Measurements from ENCODE around the gene CFAP52. TPM values are rescaled to one million over a fixed set of nuclear protein-coding genes. Genes with fewer than 3 reads are reported as not detected.

The CFAP52 gene
- total and polyA plus RNA-seq, 2 of the 13 experiments (the other 11 are each of a cell fraction or from before 2014, with no cell fraction given), result not detected

DNA sequence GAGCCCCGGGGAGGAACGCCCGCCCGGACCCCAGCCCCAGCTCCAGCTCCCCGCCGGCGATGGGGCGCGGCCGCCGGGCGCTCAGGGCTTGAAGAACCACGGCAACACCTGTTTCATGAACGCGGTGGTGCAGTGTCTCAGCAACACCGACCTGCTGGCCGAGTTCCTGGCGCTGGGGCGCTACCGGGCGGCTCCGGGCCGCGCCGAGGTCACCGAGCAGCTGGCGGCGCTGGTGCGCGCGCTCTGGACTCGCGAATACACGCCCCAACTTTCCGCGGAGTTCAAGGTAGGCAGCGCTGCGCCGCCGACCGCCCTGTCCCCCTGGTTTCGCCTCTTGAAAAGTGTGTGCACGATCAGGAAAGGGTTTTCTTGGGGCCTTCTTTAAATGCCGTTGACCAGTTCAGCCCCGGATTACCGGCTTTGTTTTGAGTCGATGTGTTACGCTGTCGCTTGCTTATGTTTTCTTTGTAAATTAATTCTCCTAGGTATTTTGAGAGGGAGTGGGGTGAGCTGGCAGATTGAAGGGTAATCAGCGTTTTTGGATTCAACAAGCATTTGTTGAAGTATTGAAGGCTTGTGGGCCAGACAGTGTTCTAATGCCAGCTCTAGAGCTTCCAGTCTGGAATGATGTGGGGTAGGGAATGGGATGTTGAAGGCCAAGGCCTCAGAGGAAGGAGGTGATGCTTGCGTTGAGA is 69.6 kb downstream of the CFAP52 start (continued):
- TF ChIP-seq ZHX1 (CRISPR knock-in tag; IDR thresholded peaks at IDR 0.05; ENCODE audit: low read depth) (no peak), ZNF773 (CRISPR knock-in tag; IDR thresholded peaks at IDR 0.05; ENCODE audit: borderline replicate concordance) (0 out of 2 replicates have a peak, but pooled peaks have one; percentile 24), ZNF225 (CRISPR knock-in tag; IDR thresholded peaks at IDR 0.05) (peak; percentile 45; the same call in 1 of the 2 replicates), ATAD3A (CRISPR knock-in tag; IDR thresholded peaks at IDR 0.05) (no peak), RXRB (CRISPR knock-in tag; IDR thresholded peaks at IDR 0.05; ENCODE audit: borderline replicate concordance) (no peak), AKAP8 (CRISPR knock-in tag; IDR thresholded peaks at IDR 0.05) (no peak), GABPB1 (CRISPR knock-in tag; IDR thresholded peaks at IDR 0.05) (peak; percentile 54; the same call in 1 of the 2 replicates), ZNF687 (CRISPR knock-in tag; IDR thresholded peaks at IDR 0.05) (peak; percentile 44), ESRRA (CRISPR knock-in tag; IDR thresholded peaks at IDR 0.05; ENCODE audit: low read depth) (no peak), ZNF280B (CRISPR knock-in tag; IDR thresholded peaks at IDR 0.05; ENCODE audit: borderline replicate concordance) (no peak), NR2F6 (IDR thresholded peaks at IDR 0.05) (no peak), NR2F6 (CRISPR knock-in tag; IDR thresholded peaks at IDR 0.05) (peak; percentile 59), CBX1 (IDR thresholded peaks at IDR 0.05; ENCODE audit: low read depth) (no peak), HDAC1 (CRISPR knock-in tag; IDR thresholded peaks at IDR 0.05) (peak; percentile 56), MYNN (CRISPR knock-in tag; IDR thresholded peaks at IDR 0.05; ENCODE audit: low read depth) (no peak), ZNF772 (CRISPR knock-in tag; IDR thresholded peaks at IDR 0.05) (no peak), MIER3 (CRISPR knock-in tag; IDR thresholded peaks at IDR 0.05; ENCODE audit: borderline replicate concordance) (no peak), IKZF1 (IDR thresholded peaks at IDR 0.05) (no peak)
- TF ChIP-seq, protein P1, sequence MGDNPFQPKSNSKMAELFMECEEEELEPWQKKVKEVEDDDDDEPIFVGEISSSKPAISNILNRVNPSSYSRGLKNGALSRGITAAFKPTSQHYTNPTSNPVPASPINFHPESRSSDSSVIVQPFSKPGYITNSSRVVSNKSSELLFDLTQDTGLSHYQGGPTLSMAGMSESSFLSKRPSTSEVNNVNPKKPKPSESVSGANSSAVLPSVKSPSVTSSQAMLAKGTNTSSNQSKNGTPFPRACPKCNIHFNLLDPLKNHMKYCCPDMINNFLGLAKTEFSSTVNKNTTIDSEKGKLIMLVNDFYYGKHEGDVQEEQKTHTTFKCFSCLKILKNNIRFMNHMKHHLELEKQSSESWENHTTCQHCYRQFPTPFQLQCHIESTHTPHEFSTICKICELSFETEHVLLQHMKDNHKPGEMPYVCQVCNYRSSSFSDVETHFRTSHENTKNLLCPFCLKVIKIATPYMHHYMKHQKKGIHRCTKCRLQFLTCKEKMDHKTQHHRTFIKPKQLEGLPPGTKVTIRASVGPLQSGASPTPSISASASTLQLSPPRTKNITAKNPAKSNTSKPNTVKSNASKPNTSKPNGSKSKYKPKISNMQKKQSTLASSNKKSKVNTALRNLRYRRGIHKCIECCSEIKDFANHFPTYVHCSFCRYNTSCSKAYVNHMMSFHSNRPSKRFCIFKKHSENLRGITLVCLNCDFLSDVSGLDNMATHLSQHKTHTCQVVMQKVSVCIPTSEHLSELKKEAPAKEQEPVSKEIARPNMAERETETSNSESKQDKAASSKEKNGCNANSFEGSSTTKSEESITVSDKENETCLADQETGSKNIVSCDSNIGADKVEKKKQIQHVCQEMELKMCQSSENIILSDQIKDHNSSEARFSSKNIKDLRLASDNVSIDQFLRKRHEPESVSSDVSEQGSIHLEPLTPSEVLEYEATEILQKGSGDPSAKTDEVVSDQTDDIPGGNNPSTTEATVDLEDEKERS (CRISPR knock-in tag; IDR thresholded peaks at IDR 0.05), result no peak
